T47D (cell line): Measurements from ENCODE around the gene MAD1L1.
A peak's percentile ranks its signal among the peaks of the same experiment; 100 is the strongest.

Source experiments
- DNase-seq, 2 experiments: peaks; one replicate each; pipeline versions ENCODE4 v3.0.0 to v3.0.0-alpha.2; 2011 to 2012; ENCODE audit warnings: low read depth in 1 of 2, low spot score in 1 of 2
- JUND ChIP-seq: IDR thresholded peaks from 2 replicates; pipeline ENCODE4 v1.6.1; 2012; ENCODE audit warnings: low read depth
- in situ Hi-C: cut with HindIII; loops from 2 replicates; pipeline ENCODE4 v1.10.0; 2016; ENCODE audit warnings: low sequenced_read_pairs, low pct_unique_long_range_greater_than_20kb

MAD1L1 gene

DNA sequence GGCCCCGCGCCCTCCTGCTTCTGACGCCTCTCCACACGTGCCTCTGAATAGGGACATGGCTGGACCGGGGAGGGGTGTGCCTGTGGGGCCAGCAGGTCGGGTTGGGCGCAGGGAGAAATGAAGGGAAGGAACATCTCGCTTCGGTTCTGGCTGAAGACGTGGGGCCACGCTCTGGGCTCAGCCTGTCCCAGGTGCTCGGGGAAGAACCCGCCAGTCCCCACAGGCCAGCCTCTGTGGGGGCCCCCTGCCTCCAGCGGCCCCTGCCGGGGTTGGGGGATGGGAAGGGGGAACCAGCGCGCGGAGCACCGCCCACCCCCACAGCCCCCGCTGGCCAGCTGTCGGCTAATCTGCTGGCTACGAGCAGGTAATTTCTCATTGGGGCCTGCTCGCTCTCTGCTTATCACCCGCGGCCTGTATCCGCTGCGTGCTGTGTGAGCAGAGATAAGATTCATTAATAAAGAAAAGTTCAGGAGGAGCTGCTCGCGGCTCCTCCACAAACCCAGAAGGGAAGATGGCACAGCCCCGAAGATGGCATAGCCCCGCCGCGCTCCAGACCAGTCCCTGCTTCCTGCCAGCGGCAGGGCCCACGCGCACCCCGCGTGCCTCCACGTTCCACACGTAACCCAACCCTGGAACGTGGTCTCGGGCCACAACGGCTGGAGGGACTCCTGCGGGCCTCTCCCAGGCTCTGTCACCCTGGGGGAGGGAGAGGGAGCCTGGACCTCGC, 376.4 kb downstream of the MAD1L1 start:
- TF ChIP-seq JUND, result no peak
- DNase-seq, result no peak

DNA sequence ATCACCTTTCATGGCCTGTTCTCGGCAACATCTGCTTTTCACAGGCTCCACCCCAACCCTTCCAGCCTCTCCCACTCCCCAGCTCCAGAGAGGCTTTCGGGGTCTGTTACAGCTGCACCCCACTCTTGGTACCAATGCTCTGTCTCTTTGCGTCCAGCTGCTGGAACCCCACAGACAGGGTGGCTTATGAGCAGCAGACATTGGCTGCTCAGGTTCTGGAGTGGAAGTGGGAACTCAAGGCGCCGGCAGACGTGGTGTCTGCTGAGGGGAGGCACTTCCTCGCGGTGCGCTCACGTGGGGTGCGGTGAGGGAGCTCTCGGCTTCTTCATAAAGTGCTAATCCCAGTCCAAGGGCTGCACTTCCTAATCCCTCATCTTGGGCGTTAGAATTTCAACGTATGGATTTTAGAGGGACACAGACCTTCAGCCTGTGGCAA, 377.0 kb downstream of the MAD1L1 start:
- no peak for DNase-seq
- in situ Hi-C loops, result no loop called here
- TF ChIP-seq JUND, result no peak

More for the DNA sequence above, 376.4 kb downstream of the MAD1L1 start:
- in situ Hi-C loops, result no loop called here

DNA sequence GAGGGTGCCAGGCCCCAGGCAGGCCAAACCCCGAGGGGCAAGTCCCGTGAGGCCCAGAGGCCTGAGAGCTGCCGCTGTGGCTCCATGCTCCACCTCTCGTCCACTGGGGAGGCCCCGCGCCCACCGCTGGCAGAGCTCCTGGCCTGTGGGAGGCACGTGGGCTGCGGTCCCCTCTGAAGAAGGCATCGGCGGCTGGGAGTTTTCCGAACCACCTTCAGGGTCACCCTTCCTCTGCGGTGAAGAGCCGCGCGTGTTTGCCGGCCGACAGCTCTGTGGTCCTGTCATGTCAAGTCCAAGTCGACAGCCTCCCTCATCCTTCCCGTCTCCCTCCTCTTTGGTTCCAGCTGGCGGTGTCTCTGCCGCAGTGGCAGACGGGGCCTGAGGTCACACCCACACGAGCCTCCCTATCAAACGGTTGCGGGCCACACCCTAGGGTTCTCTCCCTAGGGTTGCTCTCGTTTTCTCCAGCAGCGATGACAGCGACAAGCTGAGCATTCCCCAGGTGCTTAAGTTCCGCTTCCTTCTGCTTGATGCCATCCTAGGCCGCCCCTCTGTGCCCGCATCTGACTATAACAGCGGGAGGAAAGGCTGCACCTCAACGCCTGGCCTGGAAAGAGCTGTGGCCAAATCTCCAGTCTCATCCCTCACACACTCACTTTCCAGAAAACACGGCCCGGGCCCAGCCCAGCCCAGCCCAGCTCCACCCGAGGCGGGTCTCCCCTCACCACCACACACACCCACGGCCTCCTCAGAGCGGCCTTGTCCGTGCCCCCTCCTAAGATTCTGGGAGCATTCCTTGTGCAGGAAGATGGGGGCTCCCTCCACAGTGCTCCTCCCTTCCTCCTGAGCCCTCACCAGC, 377.6 kb downstream of the MAD1L1 start:
- DNase-seq, result no peak

DNA sequence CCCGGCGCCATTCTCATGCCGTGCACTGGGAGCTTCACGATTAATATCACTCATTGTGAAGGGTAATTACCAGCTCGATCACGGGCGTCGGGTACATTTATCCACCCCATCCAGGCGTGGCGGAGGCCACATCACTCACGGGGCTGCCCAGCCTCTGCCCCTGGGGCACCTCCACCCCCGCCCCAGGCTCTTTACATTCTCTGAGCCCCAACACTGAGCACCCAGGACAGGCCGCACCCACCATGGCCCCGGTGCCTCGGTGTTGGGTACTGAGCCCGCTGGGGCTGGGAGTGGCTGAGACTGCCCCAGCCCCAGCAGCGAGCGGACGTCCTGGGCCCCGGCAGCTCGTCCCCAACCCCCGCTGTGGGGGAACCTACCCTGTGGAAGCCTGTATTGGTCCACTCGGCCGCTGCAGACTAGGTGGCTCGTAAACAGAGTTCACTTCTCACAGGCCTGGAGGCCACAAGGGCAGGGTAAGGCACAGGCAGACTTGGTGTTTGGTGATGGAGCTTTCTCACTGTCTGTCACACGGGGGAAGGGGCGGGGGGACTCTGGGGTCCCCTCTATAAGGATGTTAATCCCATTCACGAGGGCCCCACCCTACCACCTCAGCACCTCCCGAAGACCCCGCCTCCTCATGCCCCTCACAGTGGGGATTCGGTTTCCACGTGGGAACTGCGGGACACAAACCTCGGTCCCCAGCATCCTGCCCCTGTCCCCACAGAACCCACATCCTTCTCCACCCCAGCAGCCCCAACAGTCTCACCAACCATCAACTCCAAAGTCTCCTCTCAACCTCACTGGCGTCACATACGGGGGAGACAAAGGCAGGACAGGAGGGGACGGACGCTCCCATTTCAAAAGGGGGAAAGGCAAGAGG, 378.5 kb downstream of the MAD1L1 start:
- DNase-seq, result no peak
- no peak for TF ChIP-seq JUND
- in situ Hi-C loops, result no loop called here

More for the DNA sequence above, 377.6 kb downstream of the MAD1L1 start:
- TF ChIP-seq JUND, result no peak
- in situ Hi-C loops, result no loop called here

DNA sequence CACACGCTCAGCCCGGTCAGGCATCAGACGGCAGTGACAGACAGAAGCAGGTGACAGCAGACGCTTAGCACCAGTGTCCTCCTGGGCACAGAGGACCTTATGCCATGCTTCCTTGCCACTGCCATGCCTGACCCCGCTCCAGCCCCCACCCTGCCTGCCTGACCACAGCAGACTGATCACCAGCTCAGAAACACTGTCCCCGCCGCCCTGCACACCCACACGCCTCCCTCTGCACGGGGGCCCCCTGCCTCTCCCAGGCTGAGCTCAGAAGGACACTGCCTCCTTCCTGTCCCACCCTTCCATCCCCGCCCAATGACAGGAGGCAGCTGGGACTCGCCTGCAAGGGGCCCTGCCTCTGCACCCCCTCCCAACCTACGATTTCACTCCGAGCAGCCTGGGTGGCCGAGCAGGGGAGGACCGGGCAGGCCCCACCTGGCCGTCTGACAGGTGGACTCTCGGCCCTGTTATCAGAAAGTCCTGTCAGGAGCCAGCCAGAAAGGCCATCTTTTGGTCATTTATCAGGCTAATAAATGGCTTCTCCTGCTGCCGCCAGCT, 379.2 kb downstream of the MAD1L1 start:
- DNase-seq, result no peak
- in situ Hi-C loops, result no loop called here
- TF ChIP-seq JUND, result no peak

DNA sequence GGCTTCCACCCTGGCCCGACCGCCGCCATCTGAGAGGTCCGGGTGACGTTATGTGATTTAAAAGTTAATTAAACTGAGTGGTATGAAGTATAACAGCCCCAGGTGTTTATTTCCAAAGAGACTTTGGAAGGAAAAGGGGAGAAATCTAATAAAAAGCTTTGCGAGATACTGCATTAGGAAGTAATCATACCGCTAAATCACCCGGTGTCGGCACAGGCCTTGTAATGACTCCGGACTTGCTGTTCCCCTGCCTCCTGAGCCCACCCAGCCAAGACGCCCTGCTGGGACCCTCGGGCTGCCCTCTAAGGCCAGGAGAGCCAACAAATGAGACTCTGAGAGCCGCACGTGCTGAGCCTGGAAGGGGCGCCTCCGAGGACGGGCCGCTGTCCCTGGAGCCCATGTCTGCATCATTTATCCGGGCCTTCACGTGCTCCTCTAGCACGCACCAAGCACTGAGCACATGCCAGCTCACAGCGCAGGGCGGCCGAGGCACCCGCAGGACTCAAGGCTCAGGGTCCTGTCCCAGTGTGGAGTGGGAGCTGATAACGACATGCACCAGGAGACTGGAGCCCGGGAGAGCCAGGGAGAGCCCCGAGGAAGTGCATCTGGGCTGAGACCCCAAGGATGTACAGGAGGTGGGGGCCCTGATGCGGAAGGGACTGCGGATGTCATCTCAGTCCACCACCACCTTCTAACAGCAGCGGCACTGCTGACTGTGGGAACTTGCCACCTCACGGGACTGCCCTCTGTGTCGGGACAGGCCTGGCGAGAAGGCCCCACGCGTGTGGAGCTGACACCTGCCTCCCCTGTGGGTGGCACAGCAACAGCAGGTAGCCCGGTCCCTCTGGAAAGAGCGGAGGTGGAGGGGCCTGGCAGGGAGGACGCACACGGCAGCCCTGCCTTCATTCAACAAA, 380.0 kb downstream of the MAD1L1 start:
- TF ChIP-seq JUND, result no peak
- in situ Hi-C loops, result no loop called here
- no peak for DNase-seq

DNA sequence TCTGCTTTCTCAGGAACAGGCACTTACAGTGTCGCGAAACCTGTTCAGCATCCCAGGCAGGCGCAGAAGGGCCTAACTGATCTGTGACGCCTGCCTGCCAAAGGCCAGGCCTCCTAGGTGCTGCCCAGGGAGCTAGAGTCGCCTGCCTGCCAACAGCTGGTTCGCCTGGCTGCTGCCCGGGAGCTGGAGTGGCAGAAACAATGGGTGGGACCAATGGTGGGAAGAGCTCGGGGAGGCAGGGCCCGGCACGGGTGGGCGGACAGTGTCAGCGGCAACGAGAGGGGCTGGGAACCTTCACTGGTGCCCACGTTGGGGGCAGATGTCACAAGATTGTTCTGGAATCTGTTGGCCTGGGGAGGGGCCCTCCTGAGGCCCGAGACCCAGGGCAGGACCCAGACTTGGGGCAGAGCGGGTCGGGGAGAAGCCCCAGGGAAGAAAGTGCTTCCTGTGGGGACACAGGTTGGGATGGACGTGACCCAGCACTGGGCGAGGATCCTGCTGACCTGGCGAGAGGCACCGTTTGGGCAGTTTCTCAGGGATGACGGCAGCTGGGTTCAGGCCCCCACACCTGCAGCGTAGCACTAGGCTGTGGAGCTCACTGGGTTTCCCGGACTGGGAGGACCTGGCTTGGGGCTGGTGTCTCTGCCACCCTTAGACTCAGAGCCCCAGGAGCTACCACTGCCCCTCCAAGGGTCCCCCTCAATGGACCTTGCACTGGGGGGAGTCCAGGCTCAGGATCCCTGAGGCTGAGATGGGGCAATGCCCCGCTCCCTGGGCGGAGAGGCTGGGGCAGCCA, 380.8 kb downstream of the MAD1L1 start:
- no peak for TF ChIP-seq JUND
- in situ Hi-C loops, result no loop called here
- peak in 1 of 2 experiments; percentile 88 for DNase-seq

DNA sequence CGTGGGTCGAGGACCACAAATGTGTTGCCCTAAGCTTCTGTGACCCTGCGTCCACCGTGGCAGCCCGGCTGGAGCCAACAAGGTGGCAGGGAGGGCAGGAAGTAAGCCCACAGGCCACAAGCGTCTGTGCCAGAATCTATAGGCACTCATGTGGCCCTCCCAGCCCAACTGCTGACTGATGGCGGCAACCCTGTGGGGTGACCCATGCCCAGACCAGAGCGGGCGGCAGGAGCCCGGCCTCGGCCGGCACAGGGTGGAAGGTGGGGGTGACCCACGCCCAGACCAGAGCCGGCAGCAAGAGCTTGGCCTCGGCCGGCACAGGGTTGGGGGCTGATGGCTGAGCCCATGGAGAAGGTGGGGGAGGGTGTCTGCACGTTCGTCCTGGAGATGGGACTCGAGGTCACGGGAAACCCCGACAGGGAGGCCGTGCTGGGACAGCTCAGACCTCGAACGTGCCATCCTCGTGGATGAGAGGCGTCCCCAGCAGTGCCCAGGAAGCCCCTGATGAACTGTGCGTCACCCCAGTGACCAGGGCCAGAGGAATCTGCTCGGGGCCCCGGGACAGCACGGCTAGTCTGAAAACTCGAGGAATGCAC, 381.7 kb downstream of the MAD1L1 start:
- no peak for TF ChIP-seq JUND
- no peak for DNase-seq
- in situ Hi-C loops, result no loop called here

DNA sequence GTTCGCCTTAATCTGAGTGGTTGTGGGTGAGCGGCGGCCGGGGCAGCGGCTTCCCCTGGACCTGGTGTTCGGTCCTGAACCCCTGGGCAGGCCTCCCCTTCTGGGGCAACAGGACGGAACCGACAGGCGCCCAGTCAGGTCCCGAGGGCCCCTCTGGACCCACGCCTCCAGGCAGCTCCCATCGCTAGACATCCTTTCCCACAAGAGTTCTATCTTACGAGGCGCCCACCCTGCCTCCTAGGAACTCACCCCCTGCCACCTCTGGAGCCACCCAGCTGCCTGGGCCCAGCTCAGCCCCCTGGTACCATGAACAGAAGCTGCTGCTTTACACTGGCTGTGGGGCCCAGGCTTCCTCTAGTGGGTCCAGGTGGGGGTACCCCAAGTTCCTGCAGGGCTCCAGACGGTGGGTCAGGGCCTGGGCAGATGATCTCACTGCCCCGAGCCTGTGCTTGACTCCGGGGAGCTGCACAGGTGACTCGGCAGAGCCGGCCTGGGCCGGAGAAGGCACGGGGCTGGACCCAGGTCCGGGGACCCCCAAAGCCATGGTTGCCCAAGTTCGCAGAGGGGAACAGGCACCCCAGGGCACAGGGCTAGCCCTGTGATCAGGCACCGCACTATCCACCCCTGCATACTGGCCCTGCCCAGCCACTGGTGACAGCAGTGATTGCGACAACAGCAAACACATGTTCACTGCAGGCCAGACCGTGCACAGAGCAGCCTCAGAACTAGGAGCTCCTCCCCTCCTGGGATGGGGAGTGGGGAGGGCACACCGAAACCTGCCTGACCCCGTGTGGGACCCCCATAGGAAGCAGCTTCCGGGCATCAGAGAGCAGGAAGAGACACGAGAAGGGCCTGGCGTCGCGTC, 382.4 kb downstream of the MAD1L1 start:
- no peak for TF ChIP-seq JUND
- in situ Hi-C loops, result no loop called here
- peak in 1 of 2 experiments; percentile 12 for DNase-seq
